Kidney epithelial cell (primary cell): ENCODE data around the gene STAT5A. TPM values are rescaled to one million over a fixed set of nuclear protein-coding genes. Genes with fewer than 3 reads are reported as not detected.
"Not testable (repeated sequence)": the region's sequence is repeated elsewhere in the genome, so short reads cannot be mapped to it uniquely, and the experiment has no call there.

Experiments
- DNase-seq: peaks from one replicate; pipeline ENCODE4 v3.0.0-alpha.2; 2010; ENCODE audit warnings: low read depth
- H3K27me3 ChIP-seq: 2 replicates; pipeline ENCODE4 v1.6.0; 2011; ENCODE audit warnings: low read length; ENCODE audit not compliant: control insufficient read depth, insufficient read depth
- H3K36me3 ChIP-seq: 2 replicates; pipeline ENCODE4 v1.5.1; 2011; ENCODE audit warnings: low read length; ENCODE audit not compliant: control insufficient read depth, insufficient read depth
- H3K4me3 ChIP-seq: 2 replicates; pipeline ENCODE4 v1.5.1; 2011; ENCODE audit warnings: low read depth, mild to moderate bottlenecking, control low read depth, low read length
- CTCF ChIP-seq: IDR thresholded peaks from 2 replicates; pipeline ENCODE4 v1.5.1; 2011; ENCODE audit warnings: mild to moderate bottlenecking, moderate library complexity, low read length, control low read depth, inconsistent platforms; ENCODE audit not compliant: insufficient read depth, poor library complexity, severe bottlenecking
- total RNA-seq: library from RNA; depleted of rRNA; stranded (reverse); fragments of >200 nt; gene quantifications from 2 replicates; pipeline ENCODE4 v1.2.3, GENCODE V29; 2015

Gene STAT5A
- total RNA-seq, 1 donor from 2014 or later: 11.4 TPM

DNA sequence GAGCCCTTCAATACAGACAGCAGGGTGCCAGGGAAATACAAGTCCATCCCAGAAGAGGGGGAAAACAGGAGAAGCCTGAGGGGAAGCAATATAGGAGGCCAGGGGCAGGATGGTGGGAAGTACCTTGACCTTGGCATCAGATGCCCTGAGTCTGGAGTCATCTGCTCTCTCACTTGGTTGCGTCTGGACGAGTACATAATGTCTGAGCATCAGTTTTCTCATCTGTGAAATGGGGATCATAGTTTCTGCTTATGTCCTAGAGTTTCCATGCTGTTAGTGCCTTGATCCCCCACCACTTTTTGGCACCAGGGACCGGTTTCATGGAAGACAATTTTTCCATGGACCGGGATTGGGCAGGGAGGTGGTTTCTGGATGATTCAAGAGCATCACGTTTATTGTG lies 2.3 kb downstream of the STAT5A start:
- H3K27me3 ChIP-seq: peaks cover 3% of the 10 kb centered on the region
- no peak for DNase-seq
- TF ChIP-seq CTCF: no peak
- no peak overlapping the region for H3K4me3 ChIP-seq
- H3K36me3 ChIP-seq: no peaks in the 10 kb centered on the region

GRCh38 chr17:42291129-42291528 lies 2.8 kb downstream of the STAT5A start:
- Histone ChIP-seq H3K4me3 (no peak overlapping the region), H3K27me3 (peaks cover 3% of the 10 kb centered on the region), H3K36me3 (no peaks in the 10 kb centered on the region)
- TF ChIP-seq CTCF: no peak
- no peak for DNase-seq

DNA sequence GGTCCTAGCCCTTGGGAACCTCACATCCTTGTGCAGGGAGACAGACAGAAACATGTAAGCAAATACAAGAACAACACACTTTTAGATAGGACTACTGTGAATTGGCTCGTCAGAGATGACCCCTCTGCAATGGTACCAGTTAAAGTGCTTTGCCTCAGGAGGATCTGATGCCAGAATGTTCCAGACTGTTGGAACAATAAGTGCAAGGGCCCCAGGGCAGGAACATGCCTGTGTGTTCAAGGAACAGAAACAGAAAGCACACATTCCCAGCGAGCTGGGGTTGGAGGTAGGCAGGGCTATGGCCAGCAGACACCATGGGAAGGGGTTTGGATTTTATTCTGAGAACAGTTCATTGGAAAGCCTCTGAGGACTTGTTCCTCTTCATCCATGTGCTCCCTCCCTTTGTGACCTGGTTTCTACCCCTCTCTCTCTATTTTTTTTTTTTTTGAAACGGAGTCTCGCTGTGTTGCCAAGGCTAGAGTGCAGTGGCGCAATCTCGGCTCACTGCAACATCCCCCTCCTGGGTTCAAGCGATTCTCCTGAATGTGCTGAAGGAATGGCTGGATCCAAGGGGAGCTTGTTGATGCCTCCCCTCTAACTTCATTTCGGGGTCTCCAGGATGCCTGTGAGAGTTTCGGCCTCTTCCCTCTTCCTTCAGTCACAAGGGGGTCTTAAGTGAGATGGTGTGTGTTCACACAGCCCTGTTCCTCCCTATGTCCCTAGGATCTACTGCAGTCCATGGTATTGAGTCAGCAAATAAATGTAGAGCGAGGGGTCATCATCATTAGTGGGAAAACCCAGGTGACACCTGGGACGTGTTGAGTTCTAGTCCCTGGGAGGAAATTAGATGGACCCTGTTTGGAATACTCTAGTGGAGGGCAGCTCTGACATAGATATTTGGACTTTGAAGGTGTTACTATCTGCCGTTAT lies 6.4 kb downstream of the STAT5A start:
- no peaks in the 10 kb centered on the region for H3K27me3 ChIP-seq
- TF ChIP-seq CTCF: no peak
- no peaks in the 10 kb centered on the region for H3K36me3 ChIP-seq
- no peak overlapping the region for H3K4me3 ChIP-seq
- no peak for DNase-seq

DNA sequence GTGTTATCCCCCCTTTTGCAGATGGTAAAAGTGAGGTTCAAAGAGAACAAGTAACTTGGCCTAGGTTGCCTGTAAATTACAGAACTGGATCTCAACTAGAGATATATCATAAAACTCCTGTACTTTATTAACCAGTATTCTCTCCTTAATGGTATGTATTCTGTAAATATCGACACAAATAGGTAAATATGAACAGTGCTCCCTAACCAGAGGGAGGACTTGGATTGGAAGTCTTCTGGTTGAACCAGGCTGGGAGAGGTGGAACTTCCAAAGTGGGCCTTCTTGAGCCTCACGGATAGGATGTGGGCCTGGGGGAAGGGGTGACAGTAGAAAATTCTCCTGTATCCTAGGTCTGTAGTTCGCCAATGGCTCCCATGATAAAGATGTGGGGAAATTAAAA lies 7.7 kb downstream of the STAT5A start:
- no peak for TF ChIP-seq CTCF

DNA sequence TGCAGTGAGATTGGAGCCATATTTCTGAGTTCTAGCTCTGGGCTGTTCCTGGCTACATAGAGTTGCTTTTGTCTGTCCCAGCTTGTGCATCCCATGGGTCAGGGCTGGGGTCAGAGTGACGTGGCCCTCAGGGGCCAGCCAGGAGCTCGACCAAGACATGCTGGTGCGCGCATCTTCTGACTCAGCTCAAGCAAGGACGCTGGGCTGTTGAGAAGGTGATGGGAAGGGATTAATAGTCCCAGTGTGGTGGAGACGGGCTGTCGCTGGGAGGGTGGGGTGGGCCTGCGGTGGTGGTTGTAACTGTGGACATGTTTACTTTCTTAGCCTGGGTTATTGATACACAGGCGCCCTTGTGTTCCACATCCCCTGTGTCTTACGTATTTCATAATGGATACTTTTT lies 9.5 kb downstream of the STAT5A start:
- not testable (repeated sequence) for DNase-seq

More for the DNA sequence above, 7.7 kb downstream of the STAT5A start:
- Histone ChIP-seq H3K27me3 (no peaks in the 10 kb centered on the region), H3K36me3 (no peaks in the 10 kb centered on the region), H3K4me3 (no peak overlapping the region)
- DNase-seq: no peak

DNA sequence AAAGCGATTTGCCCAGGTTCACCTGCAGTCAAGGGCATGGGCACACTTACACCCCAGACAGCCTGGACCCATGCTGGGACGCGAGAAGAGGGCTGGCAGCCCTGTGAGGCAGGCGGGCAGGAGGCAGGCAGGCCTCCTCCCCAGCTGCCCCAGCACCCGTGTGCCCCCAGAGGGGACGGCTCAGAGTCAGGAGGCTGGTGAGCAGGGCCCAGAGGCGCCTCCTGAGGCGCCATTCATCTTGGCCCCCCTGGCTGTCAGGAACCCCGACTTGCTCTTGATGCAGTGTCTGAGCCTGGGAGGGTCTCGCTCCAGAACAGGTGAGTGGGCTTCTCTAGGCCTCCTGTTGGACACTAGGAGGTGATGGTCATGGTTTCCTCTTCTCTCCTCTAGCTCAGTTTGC lies 11.1 kb downstream of the STAT5A start:
- DNase-seq, H3K27me3 ChIP-seq, H3K36me3 ChIP-seq, H3K4me3 ChIP-seq: not testable (repeated sequence)

More for the DNA sequence above, 9.5 kb downstream of the STAT5A start:
- not testable (repeated sequence) for H3K27me3 ChIP-seq, H3K4me3 ChIP-seq, H3K36me3 ChIP-seq

DNA sequence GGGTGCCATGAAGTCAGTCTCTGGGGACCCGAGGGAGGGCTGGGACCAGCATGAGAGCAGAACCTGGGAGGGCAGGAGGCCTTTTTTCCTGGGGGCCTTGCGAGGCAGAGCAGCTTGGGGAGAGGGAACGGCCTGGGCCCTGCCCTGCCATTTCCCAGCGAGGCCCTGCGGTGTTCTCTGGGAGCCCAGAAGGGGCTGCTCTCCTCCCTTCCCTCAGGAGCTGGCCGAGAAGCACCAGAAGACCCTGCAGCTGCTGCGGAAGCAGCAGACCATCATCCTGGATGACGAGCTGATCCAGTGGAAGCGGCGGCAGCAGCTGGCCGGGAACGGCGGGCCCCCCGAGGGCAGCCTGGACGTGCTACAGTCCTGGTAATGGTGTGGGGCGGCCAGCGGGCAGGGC lies 11.6 kb downstream of the STAT5A start:
- not testable (repeated sequence) for H3K36me3 ChIP-seq, H3K4me3 ChIP-seq, DNase-seq, H3K27me3 ChIP-seq
